AG08395 (cell line): ENCODE measurements around the gene BMP7.
A peak's percentile ranks its signal among the peaks of the same experiment; 100 is the strongest.

ENCODE experiments used
- DNase-seq: peaks from one replicate; pipeline ENCODE4 v3.0.0; 2012; ENCODE audit warnings: mixed read lengths, low spot score

BMP7 gene

GRCh38 chr20:57147185-57147584 lies 119.3 kb downstream of the BMP7 start:
- DNase-seq = no peak

DNA sequence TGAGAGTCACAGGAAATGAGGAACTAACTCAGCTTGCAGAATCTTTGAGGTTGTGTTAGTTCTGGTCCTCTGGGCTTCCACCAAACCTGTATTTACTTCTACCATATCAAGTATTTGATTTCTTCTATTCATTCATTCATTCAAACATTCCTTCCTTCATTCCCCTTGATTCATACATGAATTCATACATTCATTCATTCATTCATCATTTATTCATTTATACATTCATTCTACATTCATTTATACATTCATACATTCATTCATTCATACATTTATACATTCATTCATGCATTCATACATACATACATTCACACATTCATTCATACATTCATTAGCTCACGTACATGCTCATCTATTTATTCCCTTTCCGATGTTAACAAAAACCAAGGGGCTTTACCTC lies 120.3 kb downstream of the BMP7 start:
- DNase-seq = no peak

DNA sequence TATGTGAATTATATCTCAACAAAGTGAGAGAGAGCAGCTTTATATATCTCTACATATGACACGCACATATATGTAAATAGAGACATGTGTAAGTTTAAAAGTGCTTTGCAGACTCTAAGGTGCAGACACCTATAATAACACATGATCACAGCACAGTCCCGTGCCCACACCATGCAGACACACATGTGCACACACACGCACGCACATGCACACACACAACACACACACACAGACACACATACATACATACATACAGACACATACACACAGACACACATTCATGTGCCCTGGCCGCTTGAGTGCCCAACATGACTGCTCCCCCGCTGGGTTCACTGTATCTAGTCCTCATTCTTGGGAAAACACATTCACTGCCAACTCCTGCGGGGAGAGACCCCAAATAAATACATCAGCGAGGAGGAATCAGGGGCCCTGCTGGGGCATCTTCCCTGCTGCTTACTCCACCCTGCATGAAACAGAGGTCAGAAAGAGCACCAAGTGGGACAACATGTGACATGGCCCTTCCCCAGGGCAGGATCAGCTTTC lies 121.3 kb downstream of the BMP7 start:
- DNase-seq = no peak

DNA sequence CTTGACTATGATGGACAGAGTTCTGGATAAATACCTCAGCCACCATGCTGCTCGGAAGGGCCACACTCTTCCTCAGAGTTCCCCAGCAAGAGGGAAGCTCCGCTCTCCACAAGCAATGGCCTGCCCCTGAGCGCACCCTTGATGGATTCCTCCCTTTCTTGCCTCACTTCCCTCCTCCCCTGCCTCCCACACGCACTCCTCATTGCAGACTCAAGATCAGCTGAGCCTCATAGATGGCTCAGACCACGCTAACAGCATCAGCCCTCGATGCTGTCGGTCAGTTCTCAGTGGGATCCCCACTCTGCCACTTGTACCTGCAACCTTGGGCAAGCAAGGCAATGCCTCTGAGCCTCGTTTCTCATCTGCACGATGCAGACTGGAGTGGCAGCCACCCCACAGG lies 123.3 kb downstream of the BMP7 start:
- DNase-seq = no peak

DNA sequence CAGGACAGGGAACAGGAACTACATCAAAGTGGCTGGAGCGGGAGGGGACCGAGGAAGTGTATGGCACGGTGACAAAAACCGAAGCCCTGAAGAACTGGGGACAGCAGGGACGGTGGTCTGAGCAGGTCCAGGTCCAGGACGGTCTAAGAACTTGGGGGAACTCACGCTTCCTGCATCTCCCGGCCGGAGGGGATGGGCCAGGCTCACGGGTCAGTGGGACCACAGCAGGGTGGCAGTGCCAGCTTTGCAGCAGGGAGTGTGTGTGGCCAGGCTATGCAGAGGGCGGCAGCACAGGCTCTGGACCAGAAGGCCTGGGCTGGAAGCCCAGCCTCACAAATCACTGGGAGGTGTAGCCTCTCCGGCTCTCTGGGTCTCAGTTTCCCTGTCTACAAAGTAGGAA lies 123.8 kb downstream of the BMP7 start:
- DNase-seq = no peak

- no peak for DNase-seq
Observed at GRCh38 chr20:57141492-57141891, 124.9 kb downstream of the BMP7 start.

DNA sequence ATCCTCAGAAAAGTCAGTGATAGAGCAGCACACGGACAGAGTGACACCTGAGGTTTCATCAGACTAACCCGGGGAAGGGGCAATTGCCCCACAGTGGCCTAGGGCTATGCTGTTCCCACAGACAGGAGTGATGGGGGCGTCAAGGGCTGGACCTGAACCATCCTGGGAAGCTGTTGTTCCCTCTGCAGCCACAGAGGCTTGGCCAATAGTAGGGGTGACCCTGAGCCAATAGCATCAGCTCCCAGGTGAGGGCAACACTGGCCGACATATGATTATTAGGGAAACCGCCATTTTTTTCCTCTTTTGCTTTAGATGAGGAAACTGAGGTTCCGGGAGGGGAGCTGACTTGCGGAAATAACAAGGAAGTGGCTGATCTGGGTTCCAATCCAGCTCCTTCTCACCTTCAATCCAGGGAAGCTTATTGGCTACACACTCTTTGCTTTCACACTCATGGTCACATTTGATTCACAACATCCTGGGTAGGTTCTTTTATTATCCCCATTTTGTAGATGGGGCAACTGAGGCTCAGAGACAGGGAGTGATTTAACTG lies 126.0 kb downstream of the BMP7 start:
- no peak for DNase-seq

DNA sequence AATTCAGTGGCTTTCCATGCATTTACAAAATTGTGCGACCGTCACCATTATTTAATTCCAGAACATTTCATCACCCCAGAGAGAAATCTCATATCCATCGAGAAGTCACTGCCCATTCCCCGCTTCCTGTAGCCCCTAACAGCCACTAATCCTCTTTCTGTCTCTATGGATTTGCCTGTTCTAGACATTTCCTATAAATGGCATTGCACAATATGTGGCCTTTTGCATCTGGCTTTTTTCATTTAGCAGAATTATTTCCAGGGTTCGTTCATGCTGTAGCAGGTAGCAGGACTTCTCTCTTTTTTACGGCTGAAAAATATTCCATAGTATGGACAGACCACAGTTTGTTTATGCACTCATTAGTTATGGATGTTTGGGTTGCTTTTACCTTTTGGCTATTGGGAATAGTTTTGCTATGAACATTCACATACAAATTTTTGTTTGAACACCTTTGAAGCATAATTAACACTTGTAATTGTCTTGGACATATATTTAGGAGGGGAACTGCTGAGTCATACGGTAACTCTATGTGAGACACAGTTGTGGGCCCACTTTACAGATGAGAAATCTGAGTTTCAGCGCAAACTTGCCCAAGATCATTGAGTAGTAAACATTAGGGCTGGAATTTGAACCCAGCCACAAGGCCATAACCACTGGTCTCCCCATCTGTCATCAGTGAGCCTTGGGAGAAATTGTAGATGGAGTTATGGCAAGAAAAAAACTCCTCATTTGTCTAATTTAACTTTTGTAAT lies 126.9 kb downstream of the BMP7 start:
- no peak for DNase-seq

GRCh38 chr20:57138198-57138995 lies 128.0 kb downstream of the BMP7 start:
- no peak for DNase-seq

- DNase-seq = no peak
Observed at GRCh38 chr20:57137676-57138075, 128.8 kb downstream of the BMP7 start.

DNA sequence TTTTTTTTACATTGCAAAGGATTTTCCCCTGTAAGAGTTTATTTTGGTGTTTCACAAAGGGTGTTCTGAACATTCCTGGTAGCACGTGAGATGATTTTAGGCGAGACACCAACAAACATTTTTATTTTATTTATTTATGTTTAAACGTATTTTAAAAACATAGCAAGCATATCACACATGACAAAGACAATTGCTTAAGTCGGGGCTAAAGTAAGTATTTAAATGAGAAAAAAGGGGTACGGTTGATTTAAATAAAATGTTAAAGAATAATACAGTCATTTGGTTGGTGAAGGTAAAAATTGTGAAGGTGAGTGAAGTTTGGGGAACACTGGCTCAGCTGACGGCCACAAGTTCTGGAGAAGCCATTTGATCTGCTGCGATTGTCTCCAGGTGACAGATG lies 129.7 kb downstream of the BMP7 start:
- no peak for DNase-seq

DNA sequence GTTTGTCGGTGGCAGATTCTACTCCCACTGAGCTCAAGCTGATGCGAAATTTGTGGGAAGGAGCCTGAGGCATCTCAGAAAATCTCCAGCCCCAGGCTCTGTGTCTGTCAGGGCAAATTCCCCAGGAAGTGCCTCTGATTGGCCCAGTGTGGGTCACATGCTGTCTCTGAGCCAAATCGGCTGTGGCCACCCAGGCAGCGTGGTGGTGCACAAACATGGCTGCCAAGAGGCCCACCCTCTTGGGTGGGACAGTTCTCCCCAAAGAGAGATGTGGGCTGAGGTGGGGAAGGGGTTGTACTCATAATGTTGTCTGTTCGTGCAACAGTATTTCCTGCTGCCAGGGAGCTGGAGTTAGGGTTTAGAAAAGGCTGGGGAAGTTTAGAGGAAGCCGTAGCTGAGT lies 130.6 kb downstream of the BMP7 start:
- DNase-seq = no peak

- no peak for DNase-seq
Observed at GRCh38 chr20:57134804-57135203, 131.6 kb downstream of the BMP7 start.

- peak; percentile 12 for DNase-seq
Observed at GRCh38 chr20:57133926-57134650, 132.4 kb downstream of the BMP7 start.

- no peak for DNase-seq
Observed at GRCh38 chr20:57131601-57132391, 134.6 kb downstream of the BMP7 start.

GRCh38 chr20:57131077-57131476 lies 135.4 kb downstream of the BMP7 start:
- DNase-seq = no peak

GRCh38 chr20:57130160-57130772 lies 136.2 kb downstream of the BMP7 start:
- DNase-seq = no peak

GRCh38 chr20:57129303-57129702 lies 137.1 kb downstream of the BMP7 start:
- no peak for DNase-seq

DNA sequence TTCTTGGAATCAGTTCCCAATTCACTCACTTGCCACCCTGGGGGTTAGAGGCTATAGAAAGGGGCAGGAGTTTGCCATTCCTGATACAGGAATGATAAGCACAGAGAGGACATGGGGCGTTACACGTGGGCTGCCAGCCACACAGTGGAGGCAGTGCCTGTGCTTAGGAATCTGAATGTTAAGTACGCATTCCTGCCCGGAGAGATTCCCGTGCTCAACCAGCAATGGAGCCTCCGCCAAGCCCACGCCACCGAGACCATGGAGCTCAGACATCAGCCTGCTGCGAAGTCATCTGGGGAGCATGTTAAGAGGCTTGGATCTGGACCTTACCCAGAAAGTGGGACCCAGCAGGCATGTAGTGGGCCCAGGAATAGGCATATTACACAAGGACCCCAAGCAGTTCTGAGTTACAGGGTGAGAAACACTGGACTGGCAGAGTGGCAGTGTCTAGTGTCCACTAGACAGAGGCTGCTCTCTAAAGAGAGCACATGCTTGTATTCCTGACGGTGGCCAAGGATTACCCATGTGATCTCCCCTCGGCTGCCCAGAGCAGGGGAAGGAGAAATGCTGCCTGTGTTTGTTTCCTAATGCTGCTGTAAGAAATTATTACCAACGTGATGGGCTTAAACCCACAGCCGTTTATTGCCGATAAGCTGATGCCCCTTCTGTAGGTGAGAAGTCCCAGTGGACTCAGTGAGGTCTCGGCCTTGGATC lies 138.2 kb downstream of the BMP7 start:
- DNase-seq = no peak

- no peak for DNase-seq
Observed at GRCh38 chr20:57126481-57127092, 139.9 kb downstream of the BMP7 start.
